ENCODE data around the gene PRKCE.

DNA sequence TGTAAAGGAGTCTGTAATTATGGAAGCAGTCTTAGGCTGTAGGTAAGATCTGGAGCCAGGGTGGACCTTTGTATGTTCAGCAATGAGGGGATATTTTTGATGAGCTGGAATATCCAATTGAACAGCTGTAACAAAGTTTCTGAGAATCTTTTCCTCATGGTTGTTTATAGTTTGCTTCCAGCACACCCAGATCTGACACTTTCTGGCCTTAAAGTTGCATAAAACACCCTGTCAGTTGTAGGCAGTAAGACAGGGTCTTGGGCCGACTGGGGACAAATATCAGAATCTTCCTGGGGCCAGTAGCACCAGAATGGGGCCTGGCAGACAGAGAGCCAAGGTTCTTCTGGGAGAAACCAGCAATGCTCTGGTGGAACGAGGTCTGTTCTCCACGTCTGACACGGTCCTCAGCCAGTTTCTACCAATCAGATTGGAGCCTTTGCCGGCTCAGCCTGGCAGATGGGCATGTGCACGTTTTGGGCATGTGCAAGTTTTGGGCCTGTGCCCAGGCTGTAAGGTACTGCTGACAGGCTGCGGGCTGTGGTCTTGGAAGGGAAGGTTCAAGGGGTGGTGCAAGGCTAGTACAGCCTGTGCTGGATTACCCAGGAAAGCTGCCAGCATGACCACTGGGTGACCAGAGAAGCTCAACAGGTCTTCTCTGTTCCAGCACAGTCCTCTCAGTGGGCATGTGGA, 89.8 kb downstream of the PRKCE start:
- TF ChIP-seq POLR2A (IDR thresholded peaks at IDR 0.05; ENCODE audit: low read depth, low read length) = no peak
- no peak for TF ChIP-seq POLR2AphosphoS5 (IDR thresholded peaks at IDR 0.05; ENCODE audit: low read depth, low read length)
